GM12878 (cell line): ENCODE results near the gene RSKR. TPM values are rescaled to one million over a fixed set of nuclear protein-coding genes. Genes with fewer than 3 reads are reported as not detected.

Experiments
- ATAC-seq: fragments of 200-7000 bp; cut with Tn5 transposase; 3 replicates; pipeline ENCODE4 v1.9.1; 2020; ENCODE audit warnings: mild to moderate bottlenecking, moderate library complexity
- BruUV-seq: library from RNA; stranded (reverse); fragments of 400-500 nt; replicated peaks from 2 replicates; lab custom pipeline; 2021; lab: Mats Ljungman, UMichigan
- CTCF ChIA-PET: fragments of 300-600 bp; sonication (Branson Sonifier 250); formaldehyde crosslinking; extraction: SDS; loops from one replicate; lab custom pipeline; 2021; ENCODE audit warnings: inconsistent platforms; lab: Yijun Ruan, JAX
- POLR2A ChIA-PET: fragments of 350-600 bp; formaldehyde crosslinking; extraction: SDS; loops from one replicate; lab custom pipeline; 2021; ENCODE audit warnings: inconsistent platforms; lab: Charles Lee
- RAD21 ChIA-PET: fragments of 300-600 bp; sonication (Branson Sonifier 250); formaldehyde crosslinking; loops from one replicate; lab custom pipeline; 2023; ENCODE audit warnings: antibody characterized with exemption; ENCODE audit not compliant: unreplicated experiment; lab: Charles Lee
- SMC1A ChIA-PET: fragments of 300-600 bp; sonication (Branson Sonifier 250); formaldehyde crosslinking; loops from one replicate; lab custom pipeline; 2023; ENCODE audit not compliant: unreplicated experiment, uncharacterized antibody; lab: Charles Lee
- DNase-seq: peaks from one replicate; pipeline ENCODE4 v3.0.0-alpha.2; 2011; ENCODE audit warnings: low read depth, low spot score
- FAIRE-seq: peaks from 3 replicates; lab custom pipeline; 2011; peaks lifted over from hg19 to GRCh38; lab: Jason Lieb, UNC
- H2AFZ ChIP-seq: 2 replicates; pipeline ENCODE4 v1.6.0; 2011; ENCODE audit warnings: low read depth, low read length, control low read depth; ENCODE audit not compliant: control insufficient read depth
- H3K27ac ChIP-seq: 2 replicates; pipeline ENCODE4 v1.5.1; 2011; ENCODE audit warnings: control low read depth; ENCODE audit not compliant: control insufficient read depth, insufficient read depth
- H3K27me3 ChIP-seq, 2 experiments: replicated peaks in 1 of 2; 2 replicates each; pipeline versions ENCODE4 v1.6.0 to v1.6.1; 2011; ENCODE audit warnings: low read length in 1 of 2; ENCODE audit not compliant: control insufficient read depth in 2 of 2, insufficient read depth in 2 of 2
- H3K36me3 ChIP-seq, 2 experiments: 2 replicates each; pipeline ENCODE4 v1.5.1; 2011; ENCODE audit warnings: low read length in 1 of 2; ENCODE audit not compliant: control insufficient read depth in 2 of 2, insufficient read depth in 2 of 2
- H3K4me1 ChIP-seq: 2 replicates; pipeline ENCODE4 v1.6.1; 2011; ENCODE audit warnings: mild to moderate bottlenecking, low read length, moderate library complexity, mixed read lengths; ENCODE audit not compliant: control insufficient read depth, insufficient read depth
- H3K4me2 ChIP-seq: 2 replicates; pipeline ENCODE4 v1.6.0; 2011; ENCODE audit warnings: control low read depth; ENCODE audit not compliant: control insufficient read depth, insufficient read depth
- H3K4me3 ChIP-seq: fragments of 200-600 bp; sonication (generic); 2 replicates; pipeline ENCODE4 v1.5.1; 2016
- H3K79me2 ChIP-seq: 2 replicates; pipeline ENCODE4 v1.6.0; 2011; ENCODE audit warnings: low read length; ENCODE audit not compliant: control insufficient read depth, insufficient read depth
- H3K9ac ChIP-seq: 2 replicates; pipeline ENCODE4 v1.8.0; 2011; ENCODE audit warnings: low read length, control low read depth, mixed read lengths; ENCODE audit not compliant: control insufficient read depth, insufficient read depth
- H3K9me3 ChIP-seq: replicated peaks from 3 replicates; pipeline ENCODE4 v1.5.1; 2011; ENCODE audit warnings: mild to moderate bottlenecking, low read length; ENCODE audit not compliant: control insufficient read depth, insufficient read depth
- H4K20me1 ChIP-seq: 2 replicates; pipeline ENCODE4 v1.6.0; 2011; ENCODE audit not compliant: control insufficient read depth, insufficient read depth
- CBX3 ChIP-seq: fragments of 200-600 bp; sonication (generic); IDR thresholded peaks from 2 replicates; pipeline ENCODE4 v1.6.1; 2016; ENCODE audit warnings: low read depth, borderline replicate concordance
- CEBPB ChIP-seq, 2 experiments: fragments of 150-350 bp in 1 of 2; IDR thresholded peaks; 2 replicates each; pipeline ENCODE4 v1.6.1; 2012 to 2014; ENCODE audit warnings: low read depth in 2 of 2, low read length in 2 of 2, borderline replicate concordance in 1 of 2, inconsistent platforms in 1 of 2
- CREM ChIP-seq: IDR thresholded peaks from 2 replicates; pipeline ENCODE4 v1.6.1; 2014; ENCODE audit warnings: antibody characterized with exemption, low read depth
- EP300 ChIP-seq, 2 experiments: fragments of 150-350 bp in 1 of 2; IDR thresholded peaks; 2 replicates each; pipeline ENCODE4 v1.6.1; 2011 to 2012; ENCODE audit warnings: low read depth in 2 of 2, low read length in 2 of 2, borderline replicate concordance in 1 of 2, improper control_type of control experiment in 1 of 2, inconsistent platforms in 1 of 2; ENCODE audit not compliant: control insufficient read depth in 1 of 2
- MEF2A ChIP-seq: IDR thresholded peaks from 2 replicates; pipeline ENCODE4 v1.6.1; 2011; ENCODE audit warnings: low read depth, mild to moderate bottlenecking, low read length, moderate library complexity; ENCODE audit not compliant: insufficient read depth
- MEF2B ChIP-seq: fragments of 450-650 bp; IDR thresholded peaks from 2 replicates; pipeline ENCODE4 v1.6.1; 2018; ENCODE audit warnings: mild to moderate bottlenecking, moderate library complexity; ENCODE audit not compliant: partially characterized antibody, poor library complexity, severe bottlenecking
- NR2F1 ChIP-seq: fragments of 450-650 bp; conservative IDR thresholded peaks from 2 replicates; pipeline ENCODE4 v1.6.1; 2017; ENCODE audit warnings: mild to moderate bottlenecking
- PAX8 ChIP-seq: fragments of 450-650 bp; IDR thresholded peaks from 2 replicates; pipeline ENCODE4 v1.6.1; 2017; ENCODE audit warnings: mild to moderate bottlenecking, moderate library complexity
- PML ChIP-seq: IDR thresholded peaks from 2 replicates; pipeline ENCODE4 v1.6.1; 2012; ENCODE audit warnings: low read length, inconsistent platforms
- POU2F2 ChIP-seq: IDR thresholded peaks from 3 replicates; pipeline ENCODE4 v1.6.1; 2011; ENCODE audit warnings: low read depth, mild to moderate bottlenecking, low read length, borderline replicate concordance
- SIX5 ChIP-seq: IDR thresholded peaks from 2 replicates; pipeline ENCODE4 v1.6.1; 2011; ENCODE audit warnings: mild to moderate bottlenecking, low read depth, low read length, moderate library complexity; ENCODE audit not compliant: severe bottlenecking
- TARDBP ChIP-seq: IDR thresholded peaks from 2 replicates; pipeline ENCODE4 v1.6.1; 2016; ENCODE audit warnings: borderline replicate concordance
- YBX1 ChIP-seq: fragments of 450-650 bp; IDR thresholded peaks from 2 replicates; pipeline ENCODE4 v1.6.1; 2016; ENCODE audit warnings: antibody characterized with exemption
- WGBS: methylation state at CpG from one replicate; pipeline ENCODE4 v1.1.6; 2016; ENCODE audit warnings: low lambda C conversion rate; ENCODE audit not compliant: insufficient replicate concordance, insufficient coverage; ENCODE audit errors: missing lambda C conversion rate; 5-methylcytosine and 5-hydroxymethylcytosine counted together
- in situ Hi-C: fragments of 300-500 bp; cut with MboI; formaldehyde crosslinking; loops from 9 replicates; pipeline ENCODE4 v1.14.3; 2018; ENCODE audit warnings: mixed read lengths
- intact Hi-C: fragments of 100-400 bp; cut with micrococcal nuclease; formaldehyde crosslinking; loops from one replicate; pipeline ENCODE4 v1.14.2; 2022; ENCODE audit not compliant: unreplicated experiment
- polyA plus RNA-seq, 11 experiments: library from polyadenylated mRNA; depleted of rRNA in 4 of 11; unstranded in 6 of 11; stranded (reverse) in 5 of 11; fragments of >200 nt; fragmentation: Nextera tagmentation in 4 of 11; fragmentation: Illumina TruSeq in 1 of 11; extraction: Ambion mirVana in 4 of 11; extraction: Trizol in 1 of 11; gene quantifications; 1 replicate in 1 of 11; 2 replicates in 10 of 11; pipeline versions ENCODE4 v1.2.1 to v1.2.3, GENCODE V29; 2011 to 2016; ENCODE audit warnings: inconsistent platforms in 2 of 11, missing spikeins in 2 of 11, low read depth in 1 of 11
- total RNA-seq, 4 experiments: library from RNA; depleted of rRNA in 3 of 4; stranded (reverse); fragments of >200 nt in 3 of 4; fragmentation: Illumina TruSeq in 1 of 4; extraction: Trizol in 1 of 4; gene quantifications; 2 replicates each; pipeline versions ENCODE4 v1.2.1 to v1.2.3, GENCODE V29; 2013 to 2021
- TF ChIP-seq, protein P1 (sequence below): fragments of 450-650 bp; IDR thresholded peaks from 2 replicates; pipeline ENCODE4 v1.6.1; 2018; ENCODE audit warnings: borderline replicate concordance, mild to moderate bottlenecking; ENCODE audit not compliant: partially characterized antibody

Gene RSKR
- total and polyA plus RNA-seq, 10 of the 15 experiments (the other 5 are each of a cell fraction or from before 2014, with no cell fraction given) = 0.52 to 22.4 (median 8.7) TPM

DNA sequence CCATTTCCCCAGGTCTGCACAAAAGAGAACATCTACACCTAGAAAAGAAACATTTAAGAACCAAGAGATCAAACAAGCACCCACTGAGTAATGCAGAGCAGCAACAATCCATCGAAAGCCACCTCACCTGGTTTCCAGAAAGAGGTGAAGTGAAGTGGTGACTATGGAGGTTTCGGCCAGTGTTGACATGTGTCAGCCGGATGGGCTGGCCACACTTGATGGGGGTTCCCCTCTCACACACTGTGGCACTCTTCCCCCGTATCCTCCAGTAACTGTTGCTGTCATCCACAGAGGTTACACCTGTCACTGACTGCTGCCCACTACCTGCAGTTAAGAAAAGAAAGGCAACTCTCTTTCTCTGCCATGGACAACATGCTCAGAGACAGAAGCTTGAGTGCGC lies 41.2 kb upstream of the RSKR start:
- DNase-seq (no peak), ATAC-seq (0 out of 3 replicates have a peak, but pooled peaks have one; percentile 37), FAIRE-seq (no peak)
- peaks cover 2% of the 10 kb centered on the region for H3K79me2 ChIP-seq
- ChIA-PET SMC1A (interaction anchor here (1.5 kb wide), 1 partner anchor 8 kb away, joined by 4 read pairs; no protein-coding TSS in a partner anchor), CTCF (interaction anchor here (0.9 kb wide), 1 partner anchor 8 kb away, joined by 3 read pairs; no protein-coding TSS in a partner anchor), RAD21 (no interaction called here), POLR2A (no interaction called here)
- no peaks in the 10 kb centered on the region for H3K27me3 ChIP-seq
- in situ Hi-C loops (no loop called here), intact Hi-C loops (no loop called here)
- H3K4me1 ChIP-seq = no peaks in the 10 kb centered on the region
- H3K9me3 ChIP-seq = no peaks in the 10 kb centered on the region
- no peak overlapping the region for H3K27ac ChIP-seq
- no TSS peak for BruUV-seq
- H3K9ac ChIP-seq = no peak overlapping the region
- WGBS = 76% methylated on average over 5 of the region's 5 CpGs
- no peak overlapping the region for H2AFZ ChIP-seq
- peaks cover 2 to 4% of the 10 kb centered on the region in 2 experiments; a peak in 3 of 4 replicates for H3K36me3 ChIP-seq
- TF ChIP-seq POU2F2 (0 out of 3 replicates have a peak, but pooled peaks have one; percentile 8), TARDBP (no peak)
- TF ChIP-seq, all 136 proteins: peak for 1
- H3K4me2 ChIP-seq = no peak overlapping the region
- no peaks in the 10 kb centered on the region for H4K20me1 ChIP-seq
- no peak overlapping the region for H3K4me3 ChIP-seq

DNA sequence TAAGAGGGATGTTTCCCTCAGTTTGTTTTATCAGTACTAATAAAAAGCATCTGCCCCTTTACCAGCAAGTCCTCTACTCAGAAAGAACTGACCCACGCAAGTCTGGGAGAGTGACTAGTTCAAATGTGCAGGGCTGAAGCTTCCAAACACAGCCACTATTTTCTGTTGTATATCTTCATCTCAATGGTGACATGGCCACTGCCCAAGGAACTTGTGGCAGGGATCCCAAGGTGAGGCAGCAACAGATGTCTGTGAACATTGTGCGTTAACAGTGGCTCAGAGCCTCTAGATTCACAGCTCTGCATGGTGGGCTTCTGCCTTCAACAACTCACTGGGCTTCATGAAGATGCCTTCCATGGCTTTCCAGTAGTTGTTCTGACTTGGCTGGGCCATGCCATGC lies 34.7 kb upstream of the RSKR start:
- TF ChIP-seq CEBPB (IDR thresholded peaks at IDR 0.05; ENCODE audit: borderline replicate concordance in 1 of 2, low read depth in 2 of 2, low read length in 2 of 2) = no peak
- no peak for TF ChIP-seq PML
- TF ChIP-seq YBX1 = no peak
- TF ChIP-seq CREM = no peak
- TF ChIP-seq EP300 (IDR thresholded peaks at IDR 0.05; ENCODE audit: borderline replicate concordance in 1 of 2, control insufficient read depth in 1 of 2, low read depth in 2 of 2, low read length in 2 of 2) = no peak
- TF ChIP-seq MEF2B = no peak
- TF ChIP-seq CBX3 = no peak
- no peak for TF ChIP-seq NR2F1
- no peak for TF ChIP-seq MEF2A
- TF ChIP-seq, protein P1, sequence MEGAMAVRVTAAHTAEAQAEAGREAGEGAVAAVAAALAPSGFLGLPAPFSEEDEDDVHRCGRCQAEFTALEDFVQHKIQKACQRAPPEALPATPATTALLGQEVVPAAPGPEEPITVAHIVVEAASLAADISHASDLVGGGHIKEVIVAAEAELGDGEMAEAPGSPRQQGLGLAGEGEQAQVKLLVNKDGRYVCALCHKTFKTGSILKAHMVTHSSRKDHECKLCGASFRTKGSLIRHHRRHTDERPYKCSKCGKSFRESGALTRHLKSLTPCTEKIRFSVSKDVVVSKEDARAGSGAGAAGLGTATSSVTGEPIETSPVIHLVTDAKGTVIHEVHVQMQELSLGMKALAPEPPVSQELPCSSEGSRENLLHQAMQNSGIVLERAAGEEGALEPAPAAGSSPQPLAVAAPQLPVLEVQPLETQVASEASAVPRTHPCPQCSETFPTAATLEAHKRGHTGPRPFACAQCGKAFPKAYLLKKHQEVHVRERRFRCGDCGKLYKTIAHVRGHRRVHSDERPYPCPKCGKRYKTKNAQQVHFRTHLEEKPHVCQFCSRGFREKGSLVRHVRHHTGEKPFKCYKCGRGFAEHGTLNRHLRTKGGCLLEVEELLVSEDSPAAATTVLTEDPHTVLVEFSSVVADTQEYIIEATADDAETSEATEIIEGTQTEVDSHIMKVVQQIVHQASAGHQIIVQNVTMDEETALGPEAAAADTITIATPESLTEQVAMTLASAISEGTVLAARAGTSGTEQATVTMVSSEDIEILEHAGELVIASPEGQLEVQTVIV = no peak
- no peak for TF ChIP-seq PAX8
- TF ChIP-seq SIX5 = no peak
- Histone ChIP-seq H2AFZ (no peak overlapping the region), H3K4me2 (no peak overlapping the region), H4K20me1 (no peaks in the 10 kb centered on the region), H3K4me1 (peaks cover 14% of the 10 kb centered on the region), H3K9ac (no peak overlapping the region), H3K4me3 (no peak overlapping the region), H3K9me3 (no peaks in the 10 kb centered on the region), H3K36me3 (peaks cover 0 to 2% of the 10 kb centered on the region in 2 experiments; a peak in 2 of 4 replicates), H3K27ac (no peak overlapping the region), H3K27me3 (no peaks in the 10 kb centered on the region), H3K79me2 (peaks cover 11% of the 10 kb centered on the region)
- intact Hi-C loops (no loop called here), in situ Hi-C loops (no loop called here)
- WGBS = 97% methylated on average over 2 of the region's 2 CpGs
- DNase-seq (no peak), FAIRE-seq (no peak), ATAC-seq (no peak)
- SMC1A ChIA-PET = interaction anchor here (1.2 to 4.2 kb wide), 4 partner anchors 20 to 78 kb away, joined by 3 to 22 read pairs (median 3); partner anchors contain the start of gene TLCD1
- no TSS peak for BruUV-seq
- POLR2A ChIA-PET = interaction anchor here (0.8 to 1.0 kb wide), 3 partner anchors 19 to 71 kb away, joined by 3 to 5 read pairs (median 3); partner anchors contain the start of gene RPL23A
- CTCF ChIA-PET = interaction anchor here (0.7 to 7.5 kb wide), 10 partner anchors 13 to 268 kb away, joined by 3 to 84 read pairs (median 4); partner anchors contain the start of genes PROCA1, SDF2 and SUPT6H
- RAD21 ChIA-PET = interaction anchor here (1.2 to 2.4 kb wide), 2 partner anchors 72 to 78 kb away, joined by 3 to 6 read pairs; no protein-coding TSS in a partner anchor
